Ascending aorta (tissue), 2 donors: ENCODE data around the gene VEZF1. TPM values are rescaled to one million over a fixed set of nuclear protein-coding genes. Genes with fewer than 3 reads are reported as not detected.

Experiments
- DNase-seq, 2 donors: peaks; one replicate each; pipeline ENCODE4 v3.0.0-alpha.2; 2019; ENCODE audit warnings: low spot score in 2 of 2
- H3K27ac ChIP-seq, 2 donors: fragments of 200-600 bp; sonication (generic); one replicate each; pipeline ENCODE4 v1.5.1; 2016 to 2017; ENCODE audit warnings: mild to moderate bottlenecking in 1 of 2
- H3K27me3 ChIP-seq: fragments of 200-600 bp; sonication (generic); one replicate; pipeline ENCODE4 v1.5.1; 2017
- H3K36me3 ChIP-seq, 2 donors: fragments of 200-600 bp; sonication (generic); one replicate each; pipeline ENCODE4 v1.5.1; 2016
- H3K4me1 ChIP-seq, 2 donors: fragments of 200-600 bp; sonication (generic); one replicate each; pipeline ENCODE4 v1.5.1; 2016 to 2017; ENCODE audit warnings: mild to moderate bottlenecking in 1 of 2
- H3K4me3 ChIP-seq, 2 donors: fragments of 200-600 bp; sonication (generic); one replicate each; pipeline ENCODE4 v1.5.1; 2016 to 2017; ENCODE audit warnings: mild to moderate bottlenecking in 1 of 2
- H3K9me3 ChIP-seq, 2 donors: fragments of 200-600 bp; sonication (generic); one replicate each; pipeline ENCODE4 v1.5.1; 2016
- intact Hi-C: fragments of 100-400 bp; cut with DNase I; formaldehyde crosslinking; loops from one replicate; pipeline ENCODE4 v1.15.1; 2023
- total RNA-seq: library from RNA; depleted of rRNA; stranded (reverse); fragments of >200 nt; gene quantifications from one replicate; pipeline ENCODE4 v1.1.0, GENCODE V29; 2016
- TF ChIP-seq, protein P1 (sequence below), 3 experiments: fragments of 200-600 bp in 2 of 3; fragments of 450-650 bp in 1 of 3; sonication (generic) in 2 of 3; IDR thresholded peaks; one replicate each; pipeline ENCODE4 v1.5.1; 2016 to 2019; ENCODE audit warnings: antibody characterized with exemption in 3 of 3, mild to moderate bottlenecking in 1 of 3, moderate library complexity in 1 of 3

Gene VEZF1
- total RNA-seq, 1 donor from 2014 or later, result 47.4 TPM

DNA sequence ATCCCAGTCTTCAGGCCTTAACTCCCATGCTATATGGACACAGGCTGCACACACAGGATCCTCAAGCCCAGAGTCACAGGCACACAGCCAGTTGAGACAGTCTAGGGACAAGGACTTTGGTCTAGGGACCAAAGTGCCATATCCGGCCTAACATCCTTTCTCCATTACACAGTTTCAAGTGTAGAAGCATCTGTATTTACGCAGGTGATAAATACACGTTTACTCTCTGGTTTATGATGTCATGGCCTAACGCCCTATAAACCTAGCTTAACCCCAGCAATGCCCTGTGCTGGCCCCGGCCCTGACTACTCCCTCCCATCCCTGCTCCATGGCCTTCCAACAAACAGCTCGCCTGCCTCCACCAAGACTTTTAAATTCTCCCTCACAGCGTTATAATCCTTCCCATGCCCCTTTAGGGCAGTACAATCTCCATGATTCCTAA is 50.0 kb downstream of the VEZF1 start:
- DNase-seq, result no peak
- Histone ChIP-seq H3K36me3 (no peaks in the 10 kb centered on the region), H3K27me3 (no peaks in the 10 kb centered on the region), H3K4me1 (peaks cover 11 to 40% of the 10 kb centered on the region in 2 donors), H3K27ac (no peak overlapping the region), H3K4me3 (no peak overlapping the region), H3K9me3 (no peaks in the 10 kb centered on the region)
- TF ChIP-seq, protein P1, sequence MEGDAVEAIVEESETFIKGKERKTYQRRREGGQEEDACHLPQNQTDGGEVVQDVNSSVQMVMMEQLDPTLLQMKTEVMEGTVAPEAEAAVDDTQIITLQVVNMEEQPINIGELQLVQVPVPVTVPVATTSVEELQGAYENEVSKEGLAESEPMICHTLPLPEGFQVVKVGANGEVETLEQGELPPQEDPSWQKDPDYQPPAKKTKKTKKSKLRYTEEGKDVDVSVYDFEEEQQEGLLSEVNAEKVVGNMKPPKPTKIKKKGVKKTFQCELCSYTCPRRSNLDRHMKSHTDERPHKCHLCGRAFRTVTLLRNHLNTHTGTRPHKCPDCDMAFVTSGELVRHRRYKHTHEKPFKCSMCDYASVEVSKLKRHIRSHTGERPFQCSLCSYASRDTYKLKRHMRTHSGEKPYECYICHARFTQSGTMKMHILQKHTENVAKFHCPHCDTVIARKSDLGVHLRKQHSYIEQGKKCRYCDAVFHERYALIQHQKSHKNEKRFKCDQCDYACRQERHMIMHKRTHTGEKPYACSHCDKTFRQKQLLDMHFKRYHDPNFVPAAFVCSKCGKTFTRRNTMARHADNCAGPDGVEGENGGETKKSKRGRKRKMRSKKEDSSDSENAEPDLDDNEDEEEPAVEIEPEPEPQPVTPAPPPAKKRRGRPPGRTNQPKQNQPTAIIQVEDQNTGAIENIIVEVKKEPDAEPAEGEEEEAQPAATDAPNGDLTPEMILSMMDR (IDR thresholded peaks at IDR 0.05), result no peak
- intact Hi-C loops, result no loop called here

DNA sequence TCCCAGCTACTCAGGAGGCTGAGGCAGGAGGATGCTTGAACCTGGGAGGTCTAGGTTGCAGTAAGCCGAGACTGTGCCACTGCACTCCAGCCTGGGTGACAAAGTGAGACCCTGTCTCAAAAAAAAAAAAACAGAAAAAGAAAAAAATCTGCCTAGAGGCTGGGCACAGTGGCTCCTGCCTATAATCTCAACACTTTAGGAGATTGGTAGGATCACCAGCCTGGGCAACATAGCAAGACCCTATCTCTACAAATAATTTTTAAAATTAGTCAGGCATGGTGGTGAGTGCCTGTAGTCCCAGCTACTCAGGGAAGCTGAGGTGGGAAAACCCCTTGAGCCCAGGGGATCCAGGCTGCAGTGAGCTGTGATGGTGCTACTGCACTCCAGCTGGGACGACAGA is 50.6 kb downstream of the VEZF1 start:
- Histone ChIP-seq H3K4me1 (peaks cover 11 to 38% of the 10 kb centered on the region in 2 donors), H3K27me3 (no peaks in the 10 kb centered on the region), H3K4me3 (no peak overlapping the region), H3K9me3 (no peaks in the 10 kb centered on the region), H3K36me3 (no peaks in the 10 kb centered on the region), H3K27ac (peak overlapping the region in 1 of 2 donors; percentile 6)
- TF ChIP-seq, protein P1 (IDR thresholded peaks at IDR 0.05), result no peak
- DNase-seq, result no peak
- intact Hi-C loops, result no loop called here

DNA sequence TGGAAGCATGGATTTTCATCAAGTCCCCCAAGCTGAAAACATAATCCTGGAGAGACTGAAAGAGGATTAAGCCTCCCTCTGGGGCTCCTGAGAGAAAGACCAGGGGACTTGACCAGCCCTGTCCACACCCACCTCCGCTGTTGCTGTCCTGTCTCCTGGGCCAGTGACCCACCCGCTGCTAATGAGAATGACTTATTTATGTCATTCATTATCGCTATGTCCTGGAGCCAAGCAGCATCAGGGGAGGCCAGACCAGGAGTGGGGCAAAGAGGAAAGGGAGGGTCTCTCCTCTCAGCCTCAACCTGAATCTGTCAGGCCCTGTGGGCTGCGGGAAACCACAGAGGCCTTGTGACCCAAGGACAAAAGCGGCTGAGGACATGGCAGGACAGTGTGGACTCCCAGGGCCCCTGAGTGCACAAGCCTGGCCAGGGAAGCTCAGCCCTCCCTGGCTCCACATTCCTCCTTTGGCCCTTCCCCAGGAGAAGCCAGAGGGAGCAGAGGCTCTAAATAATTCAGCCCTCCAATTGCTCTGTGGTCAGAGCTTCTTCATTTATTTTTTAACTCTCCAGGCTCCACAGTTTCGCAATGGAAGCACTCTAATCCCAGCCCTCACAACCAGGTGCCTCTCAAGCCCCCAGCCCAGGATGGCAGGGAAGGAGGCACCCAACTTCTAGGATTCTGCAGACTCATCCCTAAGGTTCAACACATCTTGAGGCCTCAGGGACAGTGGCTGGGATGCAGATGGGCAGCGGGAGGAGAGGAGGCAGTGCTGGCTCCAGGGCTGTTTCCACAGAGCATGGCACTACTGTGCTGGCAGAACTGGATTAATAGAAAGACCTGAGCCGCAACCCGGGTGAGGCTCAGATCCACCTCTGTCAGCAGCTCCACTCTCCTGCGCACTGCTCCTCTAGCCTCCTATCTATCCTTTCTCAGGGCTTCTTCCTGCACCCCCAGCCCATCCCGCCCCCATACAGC is 51.9 kb downstream of the VEZF1 start:
- peak in 1 of 2 donors; percentile 67 for DNase-seq
- Histone ChIP-seq H3K27ac (peak overlapping the region; percentile 69 to 76), H3K9me3 (no peaks in the 10 kb centered on the region), H3K4me3 (peak overlapping the region in 1 of 2 donors; percentile 21), H3K36me3 (no peaks in the 10 kb centered on the region), H3K27me3 (no peaks in the 10 kb centered on the region), H3K4me1 (peaks cover 11 to 25% of the 10 kb centered on the region in 2 donors)
- intact Hi-C loops, result no loop called here
- TF ChIP-seq, protein P1 (IDR thresholded peaks at IDR 0.05), result no peak

DNA sequence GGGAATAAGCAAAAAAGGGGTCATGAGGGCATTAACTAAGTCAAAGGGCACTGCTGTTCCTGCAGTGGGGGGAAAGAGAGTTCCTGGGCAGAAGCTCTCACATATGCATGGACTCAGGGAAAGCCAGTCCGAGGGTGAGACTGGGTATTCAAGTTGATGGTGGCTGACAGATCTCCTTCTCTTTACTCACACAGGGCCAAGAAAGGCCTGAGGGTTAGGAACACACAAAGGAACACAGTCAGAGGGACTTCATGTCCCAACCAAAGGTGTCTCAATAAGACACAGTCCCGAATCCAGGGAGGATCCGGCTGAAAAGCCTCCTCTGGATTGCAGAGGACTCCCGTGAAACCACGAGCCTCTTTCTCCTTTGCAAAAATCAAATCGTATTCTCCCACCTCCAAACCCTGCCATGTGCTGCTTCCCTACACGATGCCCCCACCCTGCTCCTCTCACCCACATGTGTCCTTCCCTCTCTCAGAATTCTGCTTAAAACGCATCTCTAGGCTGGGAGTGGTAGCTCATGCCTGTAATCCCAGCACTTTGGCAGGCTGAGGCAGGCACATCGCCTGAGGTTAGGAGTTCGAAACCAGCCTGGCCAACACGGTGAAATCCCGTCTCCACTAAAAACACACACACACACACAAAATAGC is 56.4 kb downstream of the VEZF1 start:
- intact Hi-C loops, result no loop called here
- Histone ChIP-seq H3K4me1 (peaks cover 11 to 30% of the 10 kb centered on the region in 2 donors), H3K36me3 (no peaks in the 10 kb centered on the region), H3K9me3 (no peaks in the 10 kb centered on the region), H3K27ac (peak overlapping the region in 1 of 2 donors; percentile 26), H3K27me3 (no peaks in the 10 kb centered on the region), H3K4me3 (no peak overlapping the region)
- no peak for DNase-seq
- TF ChIP-seq, protein P1 (IDR thresholded peaks at IDR 0.05), result no peak

DNA sequence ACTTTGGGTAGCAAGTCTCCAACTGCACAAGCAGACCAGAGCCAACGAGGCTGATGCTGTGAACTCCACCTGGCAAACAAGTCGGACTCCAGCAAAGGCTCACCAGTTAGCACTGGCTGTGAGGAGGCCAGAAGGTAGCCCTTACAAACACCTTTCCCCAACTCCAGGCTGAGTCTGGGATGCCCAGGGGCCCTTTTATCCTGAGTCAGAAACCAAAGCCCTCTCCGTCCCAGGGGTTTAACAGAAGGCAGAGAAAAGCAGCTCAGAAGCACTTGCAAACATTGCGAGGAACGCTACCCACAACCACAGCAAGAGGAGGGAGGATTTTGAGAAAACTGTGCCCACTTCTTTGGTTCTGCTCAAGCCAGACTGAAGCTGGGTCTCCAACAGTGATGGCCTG is 57.8 kb downstream of the VEZF1 start:
- Histone ChIP-seq H3K27me3 (no peaks in the 10 kb centered on the region), H3K4me3 (no peak overlapping the region), H3K9me3 (no peaks in the 10 kb centered on the region), H3K4me1 (peaks cover 0 to 20% of the 10 kb centered on the region in 2 donors), H3K36me3 (no peaks in the 10 kb centered on the region), H3K27ac (peak overlapping the region in 1 of 2 donors; percentile 26)
- intact Hi-C loops, result no loop called here
- TF ChIP-seq, protein P1 (IDR thresholded peaks at IDR 0.05), result no peak
- no peak for DNase-seq
